ENCODE results near the gene ELF2.

DNA sequence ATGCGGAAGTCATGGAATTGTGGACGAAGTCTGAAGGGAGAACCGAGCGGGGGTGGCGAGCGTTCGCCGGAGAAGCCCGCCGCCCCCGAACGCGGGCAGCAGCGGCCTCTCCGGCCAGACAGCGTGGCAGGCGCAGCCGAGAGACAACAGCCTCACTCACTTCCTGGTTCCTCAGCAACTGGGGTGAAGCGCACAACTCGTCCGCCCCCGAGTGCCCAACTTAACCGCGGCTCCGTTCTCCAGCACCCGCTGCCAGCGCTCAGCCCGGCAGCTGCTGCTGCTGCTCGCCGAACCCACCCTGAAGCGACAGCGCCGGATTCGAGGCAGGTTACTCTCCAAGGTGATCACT, 93.4 kb downstream of the ELF2 start:
- no peak for TF ChIP-seq POLR2A (IDR thresholded peaks at IDR 0.05)
- TF ChIP-seq, protein P1, sequence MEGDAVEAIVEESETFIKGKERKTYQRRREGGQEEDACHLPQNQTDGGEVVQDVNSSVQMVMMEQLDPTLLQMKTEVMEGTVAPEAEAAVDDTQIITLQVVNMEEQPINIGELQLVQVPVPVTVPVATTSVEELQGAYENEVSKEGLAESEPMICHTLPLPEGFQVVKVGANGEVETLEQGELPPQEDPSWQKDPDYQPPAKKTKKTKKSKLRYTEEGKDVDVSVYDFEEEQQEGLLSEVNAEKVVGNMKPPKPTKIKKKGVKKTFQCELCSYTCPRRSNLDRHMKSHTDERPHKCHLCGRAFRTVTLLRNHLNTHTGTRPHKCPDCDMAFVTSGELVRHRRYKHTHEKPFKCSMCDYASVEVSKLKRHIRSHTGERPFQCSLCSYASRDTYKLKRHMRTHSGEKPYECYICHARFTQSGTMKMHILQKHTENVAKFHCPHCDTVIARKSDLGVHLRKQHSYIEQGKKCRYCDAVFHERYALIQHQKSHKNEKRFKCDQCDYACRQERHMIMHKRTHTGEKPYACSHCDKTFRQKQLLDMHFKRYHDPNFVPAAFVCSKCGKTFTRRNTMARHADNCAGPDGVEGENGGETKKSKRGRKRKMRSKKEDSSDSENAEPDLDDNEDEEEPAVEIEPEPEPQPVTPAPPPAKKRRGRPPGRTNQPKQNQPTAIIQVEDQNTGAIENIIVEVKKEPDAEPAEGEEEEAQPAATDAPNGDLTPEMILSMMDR (IDR thresholded peaks at IDR 0.05): peak in 1 of 6 experiments; percentile 16

All from thyroid gland (tissue), 4 donors.